ENCODE measurements around the gene PRIMA1.

- no peak for TF ChIP-seq TCF12 (IDR thresholded peaks at IDR 0.05)
- TF ChIP-seq CTCF (IDR thresholded peaks at IDR 0.05): no peak
- no peak for TF ChIP-seq RFX5 (IDR thresholded peaks at IDR 0.05; ENCODE audit: low read length)
- TF ChIP-seq POLR2AphosphoS5 (IDR thresholded peaks at IDR 0.05; ENCODE audit: low read depth, low read length): no peak
- TF ChIP-seq MAX (IDR thresholded peaks at IDR 0.05; ENCODE audit: low read depth): no peak
- no peak for TF ChIP-seq CHD2 (IDR thresholded peaks at IDR 0.05; ENCODE audit: low read length, partially characterized antibody)
- TF ChIP-seq REST (IDR thresholded peaks at IDR 0.05; ENCODE audit: low read depth, low read length): no peak
- TF ChIP-seq RAD21 (IDR thresholded peaks at IDR 0.05; ENCODE audit: low read length): no peak
- no peak for TF ChIP-seq TAF1 (IDR thresholded peaks at IDR 0.05; ENCODE audit: borderline replicate concordance, low read depth, low read length)
- no peak for TF ChIP-seq YY1 (IDR thresholded peaks at IDR 0.05; ENCODE audit: low read depth)
- no peak for TF ChIP-seq IRF3 (IDR thresholded peaks at IDR 0.05; ENCODE audit: low read depth, low read length)
- TF ChIP-seq RCOR1 (IDR thresholded peaks at IDR 0.05; ENCODE audit: low read length): no peak
- no peak for TF ChIP-seq SIN3A (IDR thresholded peaks at IDR 0.05; ENCODE audit: borderline replicate concordance, low read depth, low read length)
- no peak for TF ChIP-seq JUND (IDR thresholded peaks at IDR 0.05)
Observed at GRCh38 chr14:93742761-93743160, 45.5 kb downstream of the PRIMA1 start.

Measured in SK-N-SH (cell line).